ENCODE results near the gene CYB561.

Gene CYB561

GRCh38 chr17:63448655-63449054 lies 2.5 kb upstream of the CYB561 start:
- no peak for DNase-seq

GRCh38 chr17:63447471-63448009 lies 1.4 kb upstream of the CYB561 start:
- no peak for DNase-seq

GRCh38 chr17:63446753-63447470 lies 806 bp upstream of the CYB561 start:
- DNase-seq: peak; percentile 56

GRCh38 chr17:63445571-63445953 lies 544 bp downstream of the CYB561 start:
- DNase-seq: peak; percentile 67

- no peak for DNase-seq
Observed at GRCh38 chr17:63445065-63445464, 1.0 kb downstream of the CYB561 start.

- no peak for DNase-seq
Observed at GRCh38 chr17:63444457-63444856, 1.6 kb downstream of the CYB561 start.

- no peak for DNase-seq
Observed at GRCh38 chr17:63443053-63443452, 3.1 kb downstream of the CYB561 start.

GRCh38 chr17:63442549-63443035 lies 3.5 kb downstream of the CYB561 start:
- DNase-seq: no peak

- no peak for DNase-seq
Observed at GRCh38 chr17:63442074-63442473, 4.0 kb downstream of the CYB561 start.

GRCh38 chr17:63441654-63442053 lies 4.5 kb downstream of the CYB561 start:
- DNase-seq: no peak

GRCh38 chr17:63440770-63441335 lies 5.3 kb downstream of the CYB561 start:
- DNase-seq: no peak

GRCh38 chr17:63440127-63440769 lies 5.9 kb downstream of the CYB561 start:
- DNase-seq: no peak

GRCh38 chr17:63439687-63440086 lies 6.4 kb downstream of the CYB561 start:
- DNase-seq: no peak

- no peak for DNase-seq
Observed at GRCh38 chr17:63438092-63439051, 7.7 kb downstream of the CYB561 start.

GRCh38 chr17:63437287-63438091 lies 8.6 kb downstream of the CYB561 start:
- no peak for DNase-seq

- no peak for DNase-seq
Observed at GRCh38 chr17:63436523-63437110, 9.5 kb downstream of the CYB561 start.

- DNase-seq: no peak
Observed at GRCh38 chr17:63435681-63436522, 10.2 kb downstream of the CYB561 start.

GRCh38 chr17:63434951-63435571 lies 11.0 kb downstream of the CYB561 start:
- no peak for DNase-seq

- no peak for DNase-seq
Observed at GRCh38 chr17:63433746-63434591, 12.1 kb downstream of the CYB561 start.
